22Rv1 (cell line): ENCODE data around the gene HLCS.

Source experiments
- ZFX ChIP-seq: fragments of 450-650 bp; IDR thresholded peaks from 2 replicates; pipeline ENCODE4 v1.6.1; 2017; ENCODE audit warnings: antibody characterized with exemption, borderline replicate concordance
- TF ChIP-seq, protein P1 (sequence below): fragments of 450-650 bp; IDR thresholded peaks from 2 replicates; pipeline ENCODE4 v1.5.1; 2017; ENCODE audit warnings: mild to moderate bottlenecking

DNA sequence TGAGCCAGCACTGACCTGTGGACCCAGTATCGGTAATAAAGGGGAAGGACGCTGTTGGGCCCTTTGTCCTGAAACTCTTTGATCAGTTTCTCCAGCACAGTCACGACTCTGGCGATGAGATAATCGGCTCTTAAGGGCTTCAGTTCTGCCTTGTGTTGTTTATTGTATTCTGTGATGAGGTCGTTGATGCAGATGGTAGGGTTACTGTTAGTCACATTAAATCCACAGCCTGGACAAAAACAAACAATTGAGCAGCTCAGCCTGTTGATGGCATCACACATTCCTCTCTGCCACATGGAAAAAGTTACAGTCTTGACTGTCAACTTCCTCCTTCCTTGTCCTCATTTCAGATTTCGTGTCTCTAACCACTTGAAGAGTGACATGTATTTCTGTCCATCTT, 209.9 kb downstream of the HLCS start:
- TF ChIP-seq, protein P1, sequence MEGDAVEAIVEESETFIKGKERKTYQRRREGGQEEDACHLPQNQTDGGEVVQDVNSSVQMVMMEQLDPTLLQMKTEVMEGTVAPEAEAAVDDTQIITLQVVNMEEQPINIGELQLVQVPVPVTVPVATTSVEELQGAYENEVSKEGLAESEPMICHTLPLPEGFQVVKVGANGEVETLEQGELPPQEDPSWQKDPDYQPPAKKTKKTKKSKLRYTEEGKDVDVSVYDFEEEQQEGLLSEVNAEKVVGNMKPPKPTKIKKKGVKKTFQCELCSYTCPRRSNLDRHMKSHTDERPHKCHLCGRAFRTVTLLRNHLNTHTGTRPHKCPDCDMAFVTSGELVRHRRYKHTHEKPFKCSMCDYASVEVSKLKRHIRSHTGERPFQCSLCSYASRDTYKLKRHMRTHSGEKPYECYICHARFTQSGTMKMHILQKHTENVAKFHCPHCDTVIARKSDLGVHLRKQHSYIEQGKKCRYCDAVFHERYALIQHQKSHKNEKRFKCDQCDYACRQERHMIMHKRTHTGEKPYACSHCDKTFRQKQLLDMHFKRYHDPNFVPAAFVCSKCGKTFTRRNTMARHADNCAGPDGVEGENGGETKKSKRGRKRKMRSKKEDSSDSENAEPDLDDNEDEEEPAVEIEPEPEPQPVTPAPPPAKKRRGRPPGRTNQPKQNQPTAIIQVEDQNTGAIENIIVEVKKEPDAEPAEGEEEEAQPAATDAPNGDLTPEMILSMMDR, result no peak
- TF ChIP-seq ZFX, result no peak
